Measurements from ENCODE around the gene ZNF385B.

The ZNF385B gene

GRCh38 chr2:179441551-179441950, 419.9 kb downstream of the ZNF385B start:
- no peak for TF ChIP-seq USF1 (IDR thresholded peaks at IDR 0.05)
- TF ChIP-seq ZBTB7A (IDR thresholded peaks at IDR 0.05; ENCODE audit: low read depth), result no peak
- TF ChIP-seq EGR1 (IDR thresholded peaks at IDR 0.05), result no peak
- no peak for TF ChIP-seq TEAD4 (IDR thresholded peaks at IDR 0.05)
- TF ChIP-seq FOXM1 (IDR thresholded peaks at IDR 0.05; ENCODE audit: borderline replicate concordance, low read depth), result no peak
- no peak for TF ChIP-seq MAX (IDR thresholded peaks at IDR 0.05)
- no peak for TF ChIP-seq REST (IDR thresholded peaks at IDR 0.05; ENCODE audit: low read depth)
- TF ChIP-seq CEBPB (IDR thresholded peaks at IDR 0.05), result no peak
- TF ChIP-seq TCF12 (IDR thresholded peaks at IDR 0.05; ENCODE audit: low read depth), result no peak

GRCh38 chr2:179440642-179441251, 420.7 kb downstream of the ZNF385B start:
- TF ChIP-seq RAD21 (IDR thresholded peaks at IDR 0.05; ENCODE audit: low read depth) (peak; percentile 57), EGR1 (IDR thresholded peaks at IDR 0.05) (no peak)

GRCh38 chr2:179438654-179439053, 422.8 kb downstream of the ZNF385B start:
- TF ChIP-seq NFIC (IDR thresholded peaks at IDR 0.05) (no peak), YY1 (IDR thresholded peaks at IDR 0.05; ENCODE audit: low read depth) (no peak), TEAD4 (IDR thresholded peaks at IDR 0.05) (no peak), ZBTB7A (IDR thresholded peaks at IDR 0.05; ENCODE audit: low read depth) (no peak), TAF1 (IDR thresholded peaks at IDR 0.05; ENCODE audit: low read depth) (no peak), EP300 (IDR thresholded peaks at IDR 0.05; ENCODE audit: borderline replicate concordance) (no peak), REST (IDR thresholded peaks at IDR 0.05; ENCODE audit: low read depth) (no peak), FOXM1 (IDR thresholded peaks at IDR 0.05; ENCODE audit: borderline replicate concordance, low read depth) (no peak)

GRCh38 chr2:179437430-179437829, 424.0 kb downstream of the ZNF385B start:
- no peak for TF ChIP-seq RAD21 (IDR thresholded peaks at IDR 0.05; ENCODE audit: low read depth)

GRCh38 chr2:179435566-179435965, 425.8 kb downstream of the ZNF385B start:
- TF ChIP-seq TAF1 (IDR thresholded peaks at IDR 0.05; ENCODE audit: low read depth) (no peak), RAD21 (IDR thresholded peaks at IDR 0.05; ENCODE audit: low read depth) (no peak), NFIC (IDR thresholded peaks at IDR 0.05) (no peak), EGR1 (IDR thresholded peaks at IDR 0.05) (no peak), MAX (IDR thresholded peaks at IDR 0.05) (no peak), TCF12 (IDR thresholded peaks at IDR 0.05; ENCODE audit: low read depth) (no peak), CEBPB (IDR thresholded peaks at IDR 0.05) (no peak), CREB1 (IDR thresholded peaks at IDR 0.05; ENCODE audit: low read depth) (no peak), FOXM1 (IDR thresholded peaks at IDR 0.05; ENCODE audit: borderline replicate concordance, low read depth) (no peak), EP300 (IDR thresholded peaks at IDR 0.05; ENCODE audit: borderline replicate concordance) (no peak), USF1 (IDR thresholded peaks at IDR 0.05) (no peak), REST (IDR thresholded peaks at IDR 0.05; ENCODE audit: low read depth) (no peak), TEAD4 (IDR thresholded peaks at IDR 0.05) (no peak), ZBTB7A (IDR thresholded peaks at IDR 0.05; ENCODE audit: low read depth) (no peak)

Data from Ishikawa (cell line).